Kidney tubule cell (primary cell): ENCODE results near the gene ADORA2A.

ENCODE experiments used
- DNase-seq: peaks from one replicate; pipeline ENCODE4 v3.0.0-alpha.2; 2018; ENCODE audit warnings: low spot score

ADORA2A gene

GRCh38 chr22:24433001-24433827 lies 5.8 kb downstream of the ADORA2A start:
- no peak for DNase-seq

GRCh38 chr22:24433828-24434470 lies 6.5 kb downstream of the ADORA2A start:
- DNase-seq: peak; percentile 86

- no peak for DNase-seq
These were observed 7.3 kb downstream of the ADORA2A start for GRCh38 chr22:24434471-24435322.

GRCh38 chr22:24435323-24435645 lies 7.9 kb downstream of the ADORA2A start:
- DNase-seq: no peak

- DNase-seq: no peak
These were observed 8.5 kb downstream of the ADORA2A start for GRCh38 chr22:24435861-24436371.

- DNase-seq: no peak
These were observed 9.2 kb downstream of the ADORA2A start for GRCh38 chr22:24436553-24436952.

- no peak for DNase-seq
These were observed 9.7 kb downstream of the ADORA2A start for GRCh38 chr22:24437091-24437490.

GRCh38 chr22:24437741-24438328 lies 10.4 kb downstream of the ADORA2A start:
- peak; percentile 54 for DNase-seq

GRCh38 chr22:24440270-24440717 lies 12.9 kb downstream of the ADORA2A start:
- no peak for DNase-seq

GRCh38 chr22:24440718-24441405 lies 13.5 kb downstream of the ADORA2A start:
- DNase-seq: no peak

- no peak for DNase-seq
These were observed 14.3 kb downstream of the ADORA2A start for GRCh38 chr22:24441406-24442351.

GRCh38 chr22:24442352-24442744 lies 14.9 kb downstream of the ADORA2A start:
- DNase-seq: no peak

- no peak for DNase-seq
These were observed 16.3 kb downstream of the ADORA2A start for GRCh38 chr22:24443668-24444067.

- DNase-seq: no peak
These were observed 16.9 kb downstream of the ADORA2A start for GRCh38 chr22:24444251-24444650.

GRCh38 chr22:24444729-24445466 lies 17.5 kb downstream of the ADORA2A start:
- DNase-seq: no peak

- DNase-seq: peak; percentile 35
These were observed 18.3 kb downstream of the ADORA2A start for GRCh38 chr22:24445481-24446259.

GRCh38 chr22:24446260-24446611 lies 18.8 kb downstream of the ADORA2A start:
- no peak for DNase-seq

- DNase-seq: no peak
These were observed 23.2 kb downstream of the ADORA2A start for GRCh38 chr22:24450610-24451009.

- DNase-seq: no peak
These were observed 23.8 kb downstream of the ADORA2A start for GRCh38 chr22:24451162-24451561.
